Measurements from ENCODE around the gene FERMT3.
A peak's percentile ranks its signal among the peaks of the same experiment; 100 is the strongest.

GRCh38 chr11:64233913-64234586 lies 27.5 kb downstream of the FERMT3 start, which contains the start of gene VEGFB:
- TF ChIP-seq ZNF12 (CRISPR knock-in tag; IDR thresholded peaks at IDR 0.05) (no peak), CEBPB (IDR thresholded peaks at IDR 0.05; ENCODE audit: borderline replicate concordance, low read depth, low read length) (no peak), MED8 (CRISPR knock-in tag; IDR thresholded peaks at IDR 0.05; ENCODE audit: insufficient replicate concordance) (no peak), ATF1 (CRISPR knock-in tag; IDR thresholded peaks at IDR 0.05) (no peak), MAX (IDR thresholded peaks at IDR 0.05) (peak; percentile 8; the same call in 1 of the 2 replicates), MTF2 (CRISPR knock-in tag; IDR thresholded peaks at IDR 0.05; ENCODE audit: borderline replicate concordance) (no peak), RAD21 (CRISPR knock-in tag; IDR thresholded peaks at IDR 0.05) (no peak), CTCF (CRISPR knock-in tag; IDR thresholded peaks at IDR 0.05) (no peak), NFYB (CRISPR knock-in tag; IDR thresholded peaks at IDR 0.05) (no peak), ZNF143 (CRISPR knock-in tag; IDR thresholded peaks at IDR 0.05) (no peak), PBX2 (CRISPR knock-in tag; IDR thresholded peaks at IDR 0.05) (no peak)
